NCI-H82 (cell line): ENCODE results near the gene PCDHA7.
"Not testable (repeated sequence)": the region's sequence is repeated elsewhere in the genome, so short reads cannot be mapped to it uniquely, and the experiment has no call there.

Source experiments
- DNase-seq: peaks from one replicate; lab custom pipeline; 2025; lab: John Stamatoyannopoulos, UW

The PCDHA7 gene

GRCh38 chr5:140823475-140823874 lies 10.6 kb upstream of the PCDHA7 start:
- DNase-seq, result no peak

- no peak for DNase-seq
Observed at GRCh38 chr5:140827704-140828361, 6.2 kb upstream of the PCDHA7 start, which contains the start of gene PCDHA6. TSS of gene PCDHA6 (plus strand) at chr5:140827960. CDS start at chr5:140828092, 132 bp downstream.

DNA sequence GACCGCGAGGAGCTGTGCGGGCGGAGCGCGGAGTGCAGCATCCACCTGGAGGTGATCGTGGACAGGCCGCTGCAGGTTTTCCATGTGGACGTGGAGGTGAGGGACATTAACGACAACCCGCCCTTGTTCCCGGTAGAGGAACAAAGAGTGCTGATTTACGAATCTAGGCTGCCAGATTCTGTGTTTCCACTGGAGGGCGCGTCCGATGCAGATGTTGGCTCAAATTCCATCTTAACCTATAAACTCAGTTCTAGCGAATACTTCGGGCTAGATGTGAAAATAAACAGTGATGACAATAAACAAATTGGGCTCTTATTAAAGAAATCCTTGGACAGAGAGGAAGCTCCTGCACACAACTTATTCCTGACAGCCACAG lies 5.7 kb upstream of the PCDHA7 start:
- no peak for DNase-seq

- DNase-seq, result not testable (repeated sequence)
Observed at GRCh38 chr5:140829511-140830501, 4.3 kb upstream of the PCDHA7 start.

GRCh38 chr5:140834439-140835008 lies 455 bp downstream of the PCDHA7 start:
- not testable (repeated sequence) for DNase-seq

- DNase-seq, result no peak
Observed at GRCh38 chr5:140835622-140836510, 1.8 kb downstream of the PCDHA7 start.

DNA sequence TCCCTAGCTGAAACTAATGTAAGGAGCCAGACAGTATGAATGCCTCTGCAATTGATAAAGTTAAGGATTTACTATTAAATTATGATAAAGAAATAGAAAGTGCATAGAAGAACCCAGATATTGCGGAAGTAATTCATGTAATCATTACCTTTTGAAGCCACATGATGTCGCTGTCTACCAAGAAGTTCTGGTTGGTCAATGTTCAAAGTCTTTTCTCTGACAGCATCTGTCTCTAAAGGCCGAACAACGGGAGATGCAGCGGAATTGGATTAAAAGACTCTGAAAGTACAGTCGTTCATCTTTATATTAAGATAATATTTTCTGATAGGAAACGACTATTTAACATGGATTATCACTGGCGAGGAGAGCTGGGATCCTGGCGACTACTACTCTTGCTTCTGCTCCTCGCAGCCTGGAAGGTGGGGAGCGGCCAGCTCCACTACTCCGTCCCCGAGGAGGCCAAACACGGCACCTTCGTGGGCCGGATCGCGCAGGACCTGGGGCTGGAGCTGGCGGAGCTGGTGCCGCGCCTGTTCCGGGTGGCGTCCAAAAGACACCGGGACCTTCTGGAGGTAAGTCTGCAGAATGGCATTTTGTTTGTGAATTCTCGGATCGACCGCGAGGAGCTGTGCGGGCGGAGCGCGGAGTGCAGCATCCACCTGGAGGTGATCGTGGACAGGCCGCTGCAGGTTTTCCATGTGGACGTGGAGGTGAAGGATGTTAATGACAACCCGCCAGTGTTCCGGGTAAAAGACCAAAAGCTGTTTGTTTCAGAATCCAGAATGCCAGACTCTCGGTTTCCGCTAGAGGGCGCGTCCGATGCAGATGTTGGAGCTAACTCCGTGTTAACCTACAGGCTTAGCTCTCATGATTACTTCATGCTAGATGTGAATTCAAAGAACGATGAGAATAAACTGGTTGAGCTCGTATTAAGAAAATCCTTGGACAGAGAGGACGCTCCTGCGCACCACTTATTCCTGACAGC lies 7.2 kb downstream of the PCDHA7 start, which contains the start of gene PCDHA8:
TSS of gene PCDHA8 (plus strand) at position 210 of the 985 bp plus-strand sequence. CDS start at position 345, 135 bp downstream.
- DNase-seq, result peak; percentile 58

GRCh38 chr5:140842798-140843733 lies 9.0 kb downstream of the PCDHA7 start:
- DNase-seq, result no peak

DNA sequence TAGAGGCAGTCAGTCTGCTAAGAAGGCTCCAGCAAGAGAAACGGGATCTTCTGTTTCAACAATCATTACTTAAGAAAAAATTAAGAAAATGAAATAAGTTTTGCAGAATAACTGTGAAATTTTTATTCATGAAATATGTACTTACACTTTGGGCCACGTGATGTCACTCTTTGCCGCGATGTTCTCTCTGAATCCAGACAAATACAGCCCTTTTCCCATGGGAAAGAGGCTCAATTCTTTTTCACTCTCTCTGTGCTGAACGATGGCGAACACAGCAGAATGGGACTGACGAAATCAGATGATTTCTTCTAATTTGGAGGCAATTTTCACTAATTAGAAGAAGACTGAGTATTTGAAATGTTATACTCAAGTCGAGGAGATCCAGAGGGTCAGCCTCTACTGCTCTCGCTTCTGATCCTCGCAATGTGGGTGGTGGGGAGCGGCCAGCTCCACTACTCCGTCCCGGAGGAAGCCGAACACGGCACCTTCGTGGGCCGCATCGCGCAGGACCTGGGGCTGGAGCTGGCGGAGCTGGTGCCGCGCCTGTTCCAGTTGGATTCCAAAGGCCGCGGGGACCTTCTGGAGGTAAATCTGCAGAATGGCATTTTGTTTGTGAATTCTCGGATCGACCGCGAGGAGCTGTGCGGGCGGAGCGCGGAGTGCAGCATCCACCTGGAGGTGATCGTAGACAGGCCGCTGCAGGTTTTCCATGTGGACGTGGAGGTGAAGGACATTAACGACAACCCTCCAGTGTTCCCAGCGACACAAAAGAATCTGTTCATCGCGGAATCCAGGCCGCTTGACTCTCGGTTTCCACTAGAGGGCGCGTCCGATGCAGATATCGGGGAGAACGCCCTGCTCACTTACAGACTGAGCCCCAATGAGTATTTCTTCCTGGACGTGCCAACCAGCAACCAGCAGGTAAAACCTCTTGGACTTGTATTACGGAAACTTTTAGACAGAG lies 14.4 kb downstream of the PCDHA7 start, which contains the start of gene PCDHA9:
TSS of gene PCDHA9 (plus strand) at position 244 of the 964 bp plus-strand sequence. CDS start at position 358, 114 bp downstream.
- DNase-seq, result peak; percentile 1

DNA sequence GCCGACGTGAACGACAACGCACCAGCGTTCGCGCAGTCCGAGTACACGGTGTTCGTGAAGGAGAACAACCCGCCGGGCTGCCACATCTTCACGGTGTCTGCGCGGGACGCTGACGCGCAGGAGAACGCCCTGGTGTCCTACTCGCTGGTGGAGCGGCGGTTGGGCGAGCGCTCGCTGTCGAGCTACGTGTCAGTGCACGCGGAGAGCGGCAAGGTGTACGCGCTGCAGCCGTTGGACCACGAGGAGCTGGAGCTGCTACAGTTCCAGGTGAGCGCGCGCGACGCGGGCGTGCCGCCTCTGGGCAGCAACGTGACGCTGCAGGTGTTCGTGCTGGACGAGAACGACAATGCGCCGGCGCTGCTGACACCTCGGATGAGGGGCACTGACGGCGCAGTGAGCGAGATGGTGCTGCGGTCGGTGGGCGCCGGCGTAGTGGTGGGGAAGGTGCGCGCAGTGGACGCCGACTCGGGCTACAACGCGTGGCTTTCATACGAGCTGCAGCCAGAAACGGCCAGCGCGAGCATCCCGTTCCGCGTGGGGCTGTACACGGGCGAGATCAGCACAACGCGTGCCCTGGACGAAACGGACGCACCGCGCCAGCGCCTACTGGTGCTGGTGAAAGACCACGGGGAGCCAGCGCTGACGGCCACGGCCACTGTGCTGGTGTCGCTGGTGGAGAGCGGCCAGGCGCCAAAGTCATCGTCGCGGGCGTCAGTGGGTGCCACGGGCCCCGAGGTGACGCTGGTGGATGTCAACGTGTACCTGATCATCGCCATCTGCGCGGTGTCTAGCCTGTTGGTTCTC lies 16.0 kb downstream of the PCDHA7 start:
- not testable (repeated sequence) for DNase-seq

DNA sequence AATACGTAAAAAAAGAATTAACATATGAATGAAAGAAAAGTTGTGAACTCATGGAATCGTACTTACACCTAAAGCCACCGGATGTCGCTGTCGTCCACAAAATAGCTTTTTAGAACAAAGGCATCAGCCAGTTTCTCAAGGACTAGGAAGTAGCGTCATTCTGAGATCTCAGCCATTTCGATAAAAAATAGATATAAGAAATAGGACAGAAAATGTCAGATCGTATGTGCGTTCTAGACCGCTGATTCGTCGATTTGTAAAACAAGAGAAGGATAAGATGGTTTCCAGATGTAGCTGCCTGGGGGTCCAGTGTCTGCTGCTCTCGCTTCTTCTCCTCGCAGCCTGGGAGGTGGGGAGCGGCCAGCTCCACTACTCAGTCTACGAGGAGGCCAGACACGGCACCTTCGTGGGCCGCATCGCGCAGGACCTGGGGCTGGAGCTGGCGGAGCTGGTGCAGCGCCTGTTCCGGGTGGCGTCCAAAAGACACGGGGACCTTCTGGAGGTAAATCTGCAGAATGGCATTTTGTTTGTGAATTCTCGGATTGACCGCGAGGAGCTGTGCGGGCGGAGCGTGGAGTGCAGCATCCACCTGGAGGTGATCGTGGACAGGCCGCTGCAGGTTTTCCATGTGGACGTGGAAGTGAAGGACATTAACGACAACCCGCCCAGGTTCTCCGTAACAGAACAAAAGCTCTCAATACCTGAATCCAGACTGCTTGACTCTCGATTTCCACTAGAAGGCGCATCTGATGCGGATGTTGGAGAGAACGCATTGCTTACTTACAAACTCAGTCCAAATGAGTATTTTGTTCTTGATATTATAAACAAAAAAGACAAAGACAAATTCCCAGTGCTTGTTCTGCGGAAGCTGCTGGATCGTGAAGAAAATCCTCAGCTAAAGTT lies 22.0 kb downstream of the PCDHA7 start, which contains the start of gene PCDHA10:
TSS of gene PCDHA10 (plus strand) at position 126 of the 903 bp plus-strand sequence. CDS start at position 278, 152 bp downstream.
- peak; percentile 20 for DNase-seq

GRCh38 chr5:140857177-140857986 lies 23.3 kb downstream of the PCDHA7 start:
- DNase-seq, result no peak

- DNase-seq, result no peak
Observed at GRCh38 chr5:140857987-140858240, 23.8 kb downstream of the PCDHA7 start.

DNA sequence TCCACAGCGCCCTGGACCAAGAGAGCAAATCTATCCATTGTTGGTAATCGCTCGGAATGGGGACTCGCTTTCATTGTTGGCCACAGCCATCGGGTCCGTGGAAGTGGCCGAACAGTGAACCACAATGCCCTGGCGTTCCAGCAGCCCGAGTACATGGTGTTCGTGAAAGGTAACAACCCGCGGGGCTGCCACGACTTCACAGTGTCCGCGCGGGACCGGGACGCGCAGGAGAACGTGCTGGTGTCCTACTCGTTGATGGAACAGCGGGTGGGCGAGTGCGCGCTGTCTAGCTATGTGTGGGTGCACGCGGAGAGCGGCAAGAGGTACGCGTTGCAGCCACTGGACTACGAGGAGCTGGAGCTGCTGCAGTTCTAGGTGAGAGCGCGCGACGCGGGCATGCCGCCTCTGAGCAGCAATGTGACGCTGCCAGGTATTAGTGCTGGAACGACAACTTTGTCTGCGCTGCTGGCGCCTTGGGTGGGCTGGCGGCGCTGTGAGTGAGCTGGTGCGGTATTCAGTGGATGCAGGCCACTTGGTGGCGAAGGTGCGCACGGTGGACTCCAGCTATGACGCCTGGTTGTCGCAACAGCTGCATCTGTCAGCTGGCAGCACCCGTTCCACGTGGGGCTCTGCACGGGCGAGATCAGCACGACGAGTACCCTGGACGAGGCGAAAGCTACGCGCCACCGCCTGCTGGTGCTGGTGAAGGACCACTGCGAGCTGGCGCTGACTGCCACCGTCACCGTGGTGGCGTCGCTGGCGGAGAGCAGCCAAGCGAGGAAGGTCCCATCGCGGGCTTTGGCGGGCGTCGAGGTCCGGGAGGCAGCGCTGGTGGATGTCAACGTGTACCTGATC lies 28.6 kb downstream of the PCDHA7 start:
- DNase-seq, result no peak
